Glomerular visceral epithelial cell (primary cell): Measurements from ENCODE around the gene GFPT2.

Source experiments
- DNase-seq: peaks from one replicate; pipeline ENCODE4 v3.0.0-alpha.2; 2016; ENCODE audit errors: extremely low spot score

GFPT2 gene

GRCh38 chr5:180283026-180283615 is 70.0 kb downstream of the GFPT2 start:
- peak; percentile 29 for DNase-seq

GRCh38 chr5:180282281-180282680 is 70.9 kb downstream of the GFPT2 start:
- no peak for DNase-seq

GRCh38 chr5:180281706-180282105 is 71.4 kb downstream of the GFPT2 start:
- DNase-seq = no peak

GRCh38 chr5:180274695-180275094 is 78.4 kb downstream of the GFPT2 start:
- no peak for DNase-seq

- DNase-seq = no peak
Observed at GRCh38 chr5:180271221-180271620, 81.9 kb downstream of the GFPT2 start.

GRCh38 chr5:180259260-180259611 is 93.9 kb downstream of the GFPT2 start:
- peak; percentile 9 for DNase-seq

GRCh38 chr5:180253036-180253824 is 99.9 kb downstream of the GFPT2 start:
- DNase-seq = no peak

- DNase-seq = no peak
Observed at GRCh38 chr5:180251887-180252286, 101.2 kb downstream of the GFPT2 start.

- DNase-seq = no peak
Observed at GRCh38 chr5:180251141-180251540, 102.0 kb downstream of the GFPT2 start.
